Ascending aorta (tissue), 2 donors: ENCODE data around the gene PRELID1. TPM values are rescaled to one million over a fixed set of nuclear protein-coding genes. Genes with fewer than 3 reads are reported as not detected.

Source experiments
- DNase-seq, 2 donors: peaks; one replicate each; pipeline ENCODE4 v3.0.0-alpha.2; 2019; ENCODE audit warnings: low spot score in 2 of 2
- H3K27ac ChIP-seq, 2 donors: fragments of 200-600 bp; sonication (generic); one replicate each; pipeline ENCODE4 v1.5.1; 2016 to 2017; ENCODE audit warnings: mild to moderate bottlenecking in 1 of 2
- H3K27me3 ChIP-seq: fragments of 200-600 bp; sonication (generic); one replicate; pipeline ENCODE4 v1.5.1; 2017
- H3K36me3 ChIP-seq, 2 donors: fragments of 200-600 bp; sonication (generic); one replicate each; pipeline ENCODE4 v1.5.1; 2016
- H3K4me1 ChIP-seq, 2 donors: fragments of 200-600 bp; sonication (generic); one replicate each; pipeline ENCODE4 v1.5.1; 2016 to 2017; ENCODE audit warnings: mild to moderate bottlenecking in 1 of 2
- H3K4me3 ChIP-seq, 2 donors: fragments of 200-600 bp; sonication (generic); one replicate each; pipeline ENCODE4 v1.5.1; 2016 to 2017; ENCODE audit warnings: mild to moderate bottlenecking in 1 of 2
- H3K9me3 ChIP-seq, 2 donors: fragments of 200-600 bp; sonication (generic); one replicate each; pipeline ENCODE4 v1.5.1; 2016
- intact Hi-C: fragments of 100-400 bp; cut with DNase I; formaldehyde crosslinking; loops from one replicate; pipeline ENCODE4 v1.15.1; 2023
- total RNA-seq: library from RNA; depleted of rRNA; stranded (reverse); fragments of >200 nt; gene quantifications from one replicate; pipeline ENCODE4 v1.1.0, GENCODE V29; 2016
- TF ChIP-seq, protein P1 (sequence below), 3 experiments: fragments of 200-600 bp in 2 of 3; fragments of 450-650 bp in 1 of 3; sonication (generic) in 2 of 3; IDR thresholded peaks; one replicate each; pipeline ENCODE4 v1.5.1; 2016 to 2019; ENCODE audit warnings: antibody characterized with exemption in 3 of 3, mild to moderate bottlenecking in 1 of 3, moderate library complexity in 1 of 3

Gene PRELID1
- total RNA-seq, 1 donor from 2014 or later: 376 TPM

DNA sequence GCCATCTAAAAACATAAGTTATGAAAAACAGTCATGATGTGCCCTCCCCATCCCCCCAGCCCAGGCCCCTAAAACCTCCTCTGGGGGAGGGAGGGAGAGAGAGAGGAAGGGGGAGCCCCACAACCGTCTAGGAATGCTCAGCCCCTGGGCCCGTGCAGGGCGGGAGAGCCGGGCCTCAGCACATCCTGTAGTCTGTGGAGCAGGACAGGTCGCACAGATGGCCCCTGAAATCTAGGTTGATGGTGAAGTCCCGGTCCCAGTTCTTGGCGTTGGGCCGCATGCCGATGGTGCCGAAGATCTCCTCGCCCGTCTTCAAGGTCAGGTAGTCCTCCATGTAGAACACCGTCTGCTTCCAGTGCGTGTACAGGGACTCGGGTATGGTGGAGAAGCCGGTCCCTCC is 38.2 kb upstream of the PRELID1 start:
- no peaks in the 10 kb centered on the region for H3K27me3 ChIP-seq
- intact Hi-C loops: no loop called here
- H3K36me3 ChIP-seq: peaks cover 47 to 87% of the 10 kb centered on the region in 2 donors

DNA sequence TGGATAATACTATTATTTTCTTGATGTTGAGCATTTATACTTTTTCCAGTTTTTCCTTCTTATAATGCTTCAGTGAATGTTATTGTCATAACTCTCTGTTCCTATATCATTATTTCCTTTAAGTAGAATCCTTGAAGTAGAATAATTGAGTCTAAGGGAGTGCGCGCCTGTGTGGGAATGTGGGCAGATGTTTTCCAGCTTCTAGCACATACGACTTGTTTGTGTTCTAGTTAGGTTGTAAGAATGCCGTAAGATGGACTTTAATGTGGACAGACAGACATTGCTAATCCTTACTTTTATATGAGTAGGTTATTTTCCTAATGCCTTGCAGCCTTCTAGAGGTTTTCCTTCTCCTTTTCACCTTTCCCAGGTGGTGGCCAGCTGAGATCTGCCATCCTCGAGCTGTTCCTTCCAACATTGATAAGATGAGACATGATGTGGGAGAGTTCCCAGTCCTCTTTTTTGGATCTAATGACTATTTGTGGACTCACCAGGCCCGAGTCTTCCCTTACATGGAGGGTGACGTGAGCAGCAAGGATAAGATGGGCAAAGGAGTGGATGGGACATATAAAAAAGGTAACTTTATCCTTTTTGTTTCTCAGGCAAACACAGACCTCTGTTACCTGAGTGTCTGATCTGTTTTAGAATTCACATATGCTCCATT is 34.2 kb upstream of the PRELID1 start:
- no peaks in the 10 kb centered on the region for H3K4me1 ChIP-seq
- peaks cover 57 to 85% of the 10 kb centered on the region in 2 donors for H3K36me3 ChIP-seq
- no peaks in the 10 kb centered on the region for H3K27me3 ChIP-seq
- DNase-seq: no peak
- no peaks in the 10 kb centered on the region for H3K9me3 ChIP-seq
- H3K27ac ChIP-seq: no peak overlapping the region
- intact Hi-C loops: no loop called here
- TF ChIP-seq, protein P1, sequence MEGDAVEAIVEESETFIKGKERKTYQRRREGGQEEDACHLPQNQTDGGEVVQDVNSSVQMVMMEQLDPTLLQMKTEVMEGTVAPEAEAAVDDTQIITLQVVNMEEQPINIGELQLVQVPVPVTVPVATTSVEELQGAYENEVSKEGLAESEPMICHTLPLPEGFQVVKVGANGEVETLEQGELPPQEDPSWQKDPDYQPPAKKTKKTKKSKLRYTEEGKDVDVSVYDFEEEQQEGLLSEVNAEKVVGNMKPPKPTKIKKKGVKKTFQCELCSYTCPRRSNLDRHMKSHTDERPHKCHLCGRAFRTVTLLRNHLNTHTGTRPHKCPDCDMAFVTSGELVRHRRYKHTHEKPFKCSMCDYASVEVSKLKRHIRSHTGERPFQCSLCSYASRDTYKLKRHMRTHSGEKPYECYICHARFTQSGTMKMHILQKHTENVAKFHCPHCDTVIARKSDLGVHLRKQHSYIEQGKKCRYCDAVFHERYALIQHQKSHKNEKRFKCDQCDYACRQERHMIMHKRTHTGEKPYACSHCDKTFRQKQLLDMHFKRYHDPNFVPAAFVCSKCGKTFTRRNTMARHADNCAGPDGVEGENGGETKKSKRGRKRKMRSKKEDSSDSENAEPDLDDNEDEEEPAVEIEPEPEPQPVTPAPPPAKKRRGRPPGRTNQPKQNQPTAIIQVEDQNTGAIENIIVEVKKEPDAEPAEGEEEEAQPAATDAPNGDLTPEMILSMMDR (IDR thresholded peaks at IDR 0.05): no peak
- no peak overlapping the region for H3K4me3 ChIP-seq

More for the DNA sequence above, 38.2 kb upstream of the PRELID1 start:
- Histone ChIP-seq H3K4me3 (no peak overlapping the region), H3K9me3 (no peaks in the 10 kb centered on the region), H3K27ac (no peak overlapping the region), H3K4me1 (no peaks in the 10 kb centered on the region)
- TF ChIP-seq, protein P1 (IDR thresholded peaks at IDR 0.05): no peak
- no peak for DNase-seq

DNA sequence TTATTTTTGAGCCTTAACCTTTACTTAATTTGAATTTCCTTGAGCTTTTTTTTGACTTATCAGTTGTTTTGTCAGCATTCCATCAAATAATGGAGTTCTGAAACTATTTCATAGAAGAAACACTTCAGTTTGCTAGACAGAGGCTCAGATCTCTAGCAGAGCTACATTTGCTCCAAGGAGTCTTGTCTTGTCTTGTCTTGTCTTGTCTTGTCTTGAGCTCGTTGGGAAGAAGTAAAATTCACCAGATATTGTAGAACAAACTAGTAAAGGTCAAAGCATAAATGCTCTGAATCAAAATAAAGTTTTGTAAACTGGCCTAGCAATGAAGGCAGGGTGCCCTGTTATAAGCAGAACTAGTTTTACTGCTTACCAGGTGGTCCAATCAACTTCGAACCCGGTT is 33.6 kb upstream of the PRELID1 start:
- intact Hi-C loops: no loop called here
- Histone ChIP-seq H3K4me1 (no peaks in the 10 kb centered on the region), H3K36me3 (peaks cover 57 to 85% of the 10 kb centered on the region in 2 donors), H3K4me3 (no peak overlapping the region), H3K27ac (no peak overlapping the region), H3K9me3 (no peaks in the 10 kb centered on the region), H3K27me3 (no peaks in the 10 kb centered on the region)
- DNase-seq: no peak
- TF ChIP-seq, protein P1 (IDR thresholded peaks at IDR 0.05): no peak

DNA sequence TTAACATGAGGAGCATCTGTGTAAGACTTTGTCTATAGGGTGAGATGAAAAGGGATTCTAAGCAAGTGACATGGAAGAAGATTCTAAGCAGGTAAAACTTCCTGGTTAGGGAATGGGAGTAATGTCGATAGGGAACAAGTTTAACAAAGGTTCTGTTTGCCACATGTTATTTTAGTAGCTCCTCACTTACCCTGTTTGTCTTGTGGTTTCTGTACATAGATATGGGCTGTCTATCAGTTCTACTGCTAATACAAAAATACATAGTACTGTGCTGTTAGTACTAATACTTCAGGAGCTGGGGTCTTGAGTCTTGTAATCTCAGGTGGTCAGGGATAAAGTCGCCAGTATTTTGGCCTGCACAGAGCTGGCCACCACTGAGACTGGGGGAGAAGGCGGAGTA is 32.9 kb upstream of the PRELID1 start:
- Histone ChIP-seq H3K4me3 (no peak overlapping the region), H3K36me3 (peaks cover 54 to 86% of the 10 kb centered on the region in 2 donors), H3K4me1 (no peaks in the 10 kb centered on the region), H3K27ac (no peak overlapping the region), H3K9me3 (no peaks in the 10 kb centered on the region), H3K27me3 (no peaks in the 10 kb centered on the region)
- intact Hi-C loops: no loop called here
- TF ChIP-seq, protein P1 (IDR thresholded peaks at IDR 0.05): no peak
- DNase-seq: no peak

DNA sequence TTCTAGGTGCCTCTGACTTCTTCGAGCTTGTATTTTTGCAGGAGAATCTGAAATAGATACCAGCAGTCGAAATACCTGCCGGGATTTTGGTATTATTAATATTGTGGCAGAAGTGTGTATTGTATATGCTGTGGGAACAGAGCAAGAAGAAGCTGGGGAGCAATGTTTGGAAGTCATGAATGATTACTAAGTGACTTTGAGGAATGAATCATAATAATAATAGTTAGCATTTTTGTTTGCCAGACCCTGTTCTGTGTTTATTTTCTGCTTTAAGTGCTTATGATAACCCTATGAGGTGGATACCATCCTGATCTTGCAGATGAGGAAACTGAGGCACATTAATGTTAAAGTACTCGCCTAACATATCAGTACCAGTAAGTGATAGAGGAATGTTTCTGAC is 32.5 kb upstream of the PRELID1 start:
- Histone ChIP-seq H3K4me3 (no peak overlapping the region), H3K27me3 (no peaks in the 10 kb centered on the region), H3K9me3 (no peaks in the 10 kb centered on the region), H3K36me3 (peaks cover 54 to 86% of the 10 kb centered on the region in 2 donors), H3K27ac (no peak overlapping the region), H3K4me1 (no peaks in the 10 kb centered on the region)
- intact Hi-C loops: no loop called here
- TF ChIP-seq, protein P1 (IDR thresholded peaks at IDR 0.05): no peak
- no peak for DNase-seq
